A673 (cell line): ENCODE measurements around the gene ADCY10. TPM values are rescaled to one million over a fixed set of nuclear protein-coding genes. Genes with fewer than 3 reads are reported as not detected.

Experiments used
- BruUV-seq: library from RNA; stranded (reverse); fragments of 400-500 nt; replicated peaks from 2 replicates; lab custom pipeline; 2021; lab: Mats Ljungman, UMichigan
- CTCF ChIA-PET: fragments of 300-600 bp; sonication (Branson Sonifier 250); formaldehyde crosslinking; loops from one replicate; lab custom pipeline; 2022; ENCODE audit warnings: antibody characterized with exemption; lab: Charles Lee
- POLR2A ChIA-PET: fragments of 300-600 bp; sonication (Branson Sonifier 250); formaldehyde crosslinking; loops from one replicate; lab custom pipeline; 2022; ENCODE audit warnings: antibody characterized with exemption; ENCODE audit not compliant: low non-redundant PET; lab: Charles Lee
- DNase-seq: peaks from one replicate; pipeline ENCODE4 v3.0.0-alpha.2; 2015; ENCODE audit warnings: low spot score
- H3K27ac ChIP-seq: fragments of 200-600 bp; sonication (generic); 2 replicates; pipeline ENCODE4 v1.5.1; 2016; ENCODE audit warnings: mixed run types, low read depth, mild to moderate bottlenecking, mixed read lengths, antibody characterized with exemption, low read length; ENCODE audit not compliant: poor library complexity, severe bottlenecking
- H3K27me3 ChIP-seq: fragments of 200-600 bp; sonication (generic); replicated peaks from 2 replicates; pipeline ENCODE4 v1.6.1; 2017; ENCODE audit warnings: mixed run types, low read depth, mild to moderate bottlenecking, mixed read lengths, antibody characterized with exemption, low read length; ENCODE audit not compliant: insufficient read depth, poor library complexity
- H3K36me3 ChIP-seq: fragments of 200-600 bp; sonication (generic); 2 replicates; pipeline ENCODE4 v1.6.1; 2016; ENCODE audit warnings: mixed run types, mild to moderate bottlenecking, mixed read lengths, antibody characterized with exemption, low read length; ENCODE audit not compliant: insufficient read depth, poor library complexity, severe bottlenecking
- H3K4me1 ChIP-seq: fragments of 200-600 bp; sonication (generic); 2 replicates; pipeline ENCODE4 v1.6.1; 2017; ENCODE audit warnings: mixed run types, mild to moderate bottlenecking, mixed read lengths, antibody characterized with exemption, low read length; ENCODE audit not compliant: insufficient read depth, poor library complexity, severe bottlenecking
- H3K4me3 ChIP-seq: fragments of 200-600 bp; sonication (generic); 2 replicates; pipeline ENCODE4 v1.5.1; 2016; ENCODE audit warnings: low read depth, mixed run types, mild to moderate bottlenecking, mixed read lengths, low read length; ENCODE audit not compliant: poor library complexity, severe bottlenecking
- H3K9me3 ChIP-seq: fragments of 200-600 bp; sonication (generic); 2 replicates; pipeline ENCODE4 v1.6.1; 2016; ENCODE audit warnings: mixed run types, low read depth, mild to moderate bottlenecking, mixed read lengths, antibody characterized with exemption, low read length; ENCODE audit not compliant: poor library complexity, severe bottlenecking
- EZH2 ChIP-seq: fragments of 200-600 bp; sonication (generic); IDR thresholded peaks from 2 replicates; pipeline ENCODE4 v1.6.1; 2017; ENCODE audit warnings: borderline replicate concordance, low read depth, mild to moderate bottlenecking, mixed read lengths, antibody characterized with exemption, low read length; ENCODE audit not compliant: poor library complexity, severe bottlenecking
- intact Hi-C: fragments of 100-400 bp; cut with micrococcal nuclease; formaldehyde crosslinking; loops from one replicate; pipeline ENCODE4 v1.10.0; 2022; ENCODE audit not compliant: unreplicated experiment
- total RNA-seq: library from RNA; stranded (reverse); gene quantifications from 2 replicates; pipeline ENCODE4 v1.2.3, GENCODE V29; 2021
- TF ChIP-seq, protein P1 (sequence below): fragments of 300-800, 200-600 bp; sonication (generic); conservative IDR thresholded peaks from 2 replicates; pipeline ENCODE4 v1.5.1; 2017; ENCODE audit warnings: low read depth, mild to moderate bottlenecking, antibody characterized with exemption, low read length, moderate library complexity, mixed read lengths

Gene ADCY10
- total RNA-seq, 1 experiment from 2014 or later = 0.19 TPM

DNA sequence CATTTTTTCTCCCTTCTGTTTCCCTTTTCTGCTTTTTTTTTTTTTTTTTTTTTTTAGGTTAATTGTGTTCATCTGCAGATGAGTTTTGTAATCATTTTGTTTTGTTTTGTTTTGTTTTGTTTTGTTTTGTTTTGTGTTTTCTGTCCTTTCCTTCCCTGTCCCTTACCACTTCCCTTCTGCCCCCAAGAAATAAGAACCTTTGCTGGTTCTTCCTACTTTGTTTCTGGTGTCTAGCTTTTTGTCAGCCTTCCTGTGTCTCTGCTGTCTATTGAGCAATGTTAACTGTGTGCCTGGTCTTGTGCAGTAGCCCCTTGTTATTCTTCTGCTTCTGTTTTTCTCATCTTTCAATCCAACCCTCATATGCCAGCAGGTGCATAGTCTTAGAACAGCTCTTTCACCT lies 146.2 kb downstream of the ADCY10 start:
- CTCF ChIA-PET = no interaction called here
- Histone ChIP-seq H3K4me1 (no peaks in the 10 kb centered on the region), H3K4me3 (no peak overlapping the region), H3K9me3 (no peaks in the 10 kb centered on the region), H3K27ac (no peak overlapping the region), H3K36me3 (peaks cover 7% of the 10 kb centered on the region), H3K27me3 (no peaks in the 10 kb centered on the region)
- intact Hi-C loops = no loop called here
- TF ChIP-seq, protein P1, sequence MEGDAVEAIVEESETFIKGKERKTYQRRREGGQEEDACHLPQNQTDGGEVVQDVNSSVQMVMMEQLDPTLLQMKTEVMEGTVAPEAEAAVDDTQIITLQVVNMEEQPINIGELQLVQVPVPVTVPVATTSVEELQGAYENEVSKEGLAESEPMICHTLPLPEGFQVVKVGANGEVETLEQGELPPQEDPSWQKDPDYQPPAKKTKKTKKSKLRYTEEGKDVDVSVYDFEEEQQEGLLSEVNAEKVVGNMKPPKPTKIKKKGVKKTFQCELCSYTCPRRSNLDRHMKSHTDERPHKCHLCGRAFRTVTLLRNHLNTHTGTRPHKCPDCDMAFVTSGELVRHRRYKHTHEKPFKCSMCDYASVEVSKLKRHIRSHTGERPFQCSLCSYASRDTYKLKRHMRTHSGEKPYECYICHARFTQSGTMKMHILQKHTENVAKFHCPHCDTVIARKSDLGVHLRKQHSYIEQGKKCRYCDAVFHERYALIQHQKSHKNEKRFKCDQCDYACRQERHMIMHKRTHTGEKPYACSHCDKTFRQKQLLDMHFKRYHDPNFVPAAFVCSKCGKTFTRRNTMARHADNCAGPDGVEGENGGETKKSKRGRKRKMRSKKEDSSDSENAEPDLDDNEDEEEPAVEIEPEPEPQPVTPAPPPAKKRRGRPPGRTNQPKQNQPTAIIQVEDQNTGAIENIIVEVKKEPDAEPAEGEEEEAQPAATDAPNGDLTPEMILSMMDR = no peak
- TF ChIP-seq EZH2 = no peak
- BruUV-seq = no TSS peak
- no peak for DNase-seq
- POLR2A ChIA-PET = interaction anchor here (0.6 kb wide), 1 partner anchor 24 kb away, joined by 4 read pairs; no protein-coding TSS in a partner anchor

DNA sequence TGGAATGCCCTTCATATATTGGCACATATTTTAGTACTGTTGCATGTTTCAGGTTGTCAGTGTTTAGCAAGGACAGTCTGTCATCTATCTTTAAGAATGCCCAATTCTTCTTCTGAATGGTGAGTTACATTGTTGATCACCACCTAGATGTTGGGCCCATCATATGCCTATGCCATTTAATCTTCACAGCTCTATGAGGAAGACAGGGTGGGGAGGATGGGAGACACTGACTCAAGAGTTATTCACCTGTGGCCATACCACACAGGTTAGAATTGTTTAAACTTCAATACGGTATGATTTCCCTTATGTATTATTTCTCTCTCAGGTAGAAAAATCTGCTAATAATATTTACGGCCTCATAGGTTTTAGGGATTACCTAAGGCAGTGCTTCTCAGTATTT lies 147.4 kb downstream of the ADCY10 start:
- DNase-seq = no peak
- BruUV-seq = no TSS peak
- H3K9me3 ChIP-seq = no peaks in the 10 kb centered on the region
- H3K27ac ChIP-seq = no peak overlapping the region
- POLR2A ChIA-PET = no interaction called here
- CTCF ChIA-PET = no interaction called here
- no peak overlapping the region for H3K4me3 ChIP-seq
- no peaks in the 10 kb centered on the region for H3K4me1 ChIP-seq
- H3K36me3 ChIP-seq = peaks cover 7% of the 10 kb centered on the region
- no peak for TF ChIP-seq EZH2
- TF ChIP-seq, protein P1 = no peak
- H3K27me3 ChIP-seq = no peaks in the 10 kb centered on the region
- intact Hi-C loops = no loop called here

DNA sequence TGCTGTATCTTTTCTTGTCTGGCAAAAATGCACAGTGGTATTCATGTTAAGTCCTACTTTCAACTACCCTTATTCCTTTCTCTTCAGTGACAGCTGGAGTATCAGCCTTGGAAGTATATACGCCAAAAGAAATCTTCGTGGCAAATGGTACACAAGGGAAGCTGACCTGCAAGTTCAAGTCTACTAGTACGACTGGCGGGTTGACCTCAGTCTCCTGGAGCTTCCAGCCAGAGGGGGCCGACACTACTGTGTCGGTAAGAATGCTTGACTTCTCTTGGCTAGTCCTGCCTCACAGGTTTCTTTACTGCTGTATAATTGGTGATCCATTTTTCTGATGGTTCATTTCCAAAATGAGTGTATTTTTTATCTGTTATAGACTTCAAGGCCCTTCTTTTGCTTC lies 148.4 kb downstream of the ADCY10 start:
- BruUV-seq = no TSS peak
- Histone ChIP-seq H3K36me3 (peaks cover 7% of the 10 kb centered on the region), H3K27me3 (no peaks in the 10 kb centered on the region), H3K27ac (no peak overlapping the region), H3K4me3 (no peak overlapping the region), H3K9me3 (no peaks in the 10 kb centered on the region), H3K4me1 (peaks cover 4% of the 10 kb centered on the region)
- ChIA-PET POLR2A (interaction anchor here (0.6 kb wide), 1 partner anchor 29 kb away, joined by 3 read pairs; no protein-coding TSS in a partner anchor), CTCF (no interaction called here)
- TF ChIP-seq, protein P1 = no peak
- no peak for TF ChIP-seq EZH2
- no peak for DNase-seq
- intact Hi-C loops = no loop called here
